Mucosa of descending colon (tissue), 3 donors: ENCODE measurements around the gene LRP5. TPM values are rescaled to one million over a fixed set of nuclear protein-coding genes. Genes with fewer than 3 reads are reported as not detected.

Source experiments
- ATAC-seq: fragments of 200-7000 bp; cut with Tn5 transposase; one replicate; pipeline ENCODE4 v1.9.1; 2020; ENCODE audit warnings: mild to moderate bottlenecking, moderate library complexity
- DNase-seq, 3 donors: peaks; one replicate each; pipeline ENCODE4 v3.0.0-alpha.2; 2020
- H3K36me3 ChIP-seq: fragments of 200-600 bp; one replicate; pipeline ENCODE4 v1.8.0; 2021; ENCODE audit warnings: low read depth, mild to moderate bottlenecking
- H3K4me1 ChIP-seq: fragments of 200-600 bp; one replicate; pipeline ENCODE4 v1.8.0; 2021; ENCODE audit warnings: low read depth, mild to moderate bottlenecking
- H3K4me3 ChIP-seq: fragments of 200-600 bp; one replicate; pipeline ENCODE4 v1.8.0; 2021; ENCODE audit warnings: mild to moderate bottlenecking
- H3K9me3 ChIP-seq: fragments of 200-600 bp; one replicate; pipeline ENCODE4 v1.8.0; 2021; ENCODE audit warnings: mild to moderate bottlenecking
- intact Hi-C, 2 donors: fragments of 100-400 bp; cut with DNase I in 1 of 2; cut with micrococcal nuclease in 1 of 2; formaldehyde crosslinking; loops; one replicate each; pipeline versions ENCODE4 v1.11.0 to v1.11.1; 2022; cut with DNase I, micrococcal nuclease
- total RNA-seq, 3 donors: library from RNA; stranded (reverse); fragmentation: NEBNext Ultra II Directional in 2 of 3; extraction: Animal tissue kit (Norgen Biotek cat#: 25700) in 2 of 3; gene quantifications; one replicate each; pipeline versions ENCODE4 v1.2.1 to v1.2.4, GENCODE V29; 2021 to 2023
- TF ChIP-seq, protein P1 (sequence below): fragments of 200-600 bp; IDR thresholded peaks from one replicate; pipeline ENCODE4 v1.8.0; 2022; ENCODE audit warnings: antibody characterized with exemption, mild to moderate bottlenecking
- donor health status: DM: no; HTN: no; CAD: no; lungs with moderate emphysema.
- donor health status: DM: no; HTN: no; CAD: no.
- donor health status: DM: no; HTN: yes; CAD: no.

Gene LRP5
- total RNA-seq, 3 donors from 2014 or later = 83.7 to 113 (median 103) TPM

DNA sequence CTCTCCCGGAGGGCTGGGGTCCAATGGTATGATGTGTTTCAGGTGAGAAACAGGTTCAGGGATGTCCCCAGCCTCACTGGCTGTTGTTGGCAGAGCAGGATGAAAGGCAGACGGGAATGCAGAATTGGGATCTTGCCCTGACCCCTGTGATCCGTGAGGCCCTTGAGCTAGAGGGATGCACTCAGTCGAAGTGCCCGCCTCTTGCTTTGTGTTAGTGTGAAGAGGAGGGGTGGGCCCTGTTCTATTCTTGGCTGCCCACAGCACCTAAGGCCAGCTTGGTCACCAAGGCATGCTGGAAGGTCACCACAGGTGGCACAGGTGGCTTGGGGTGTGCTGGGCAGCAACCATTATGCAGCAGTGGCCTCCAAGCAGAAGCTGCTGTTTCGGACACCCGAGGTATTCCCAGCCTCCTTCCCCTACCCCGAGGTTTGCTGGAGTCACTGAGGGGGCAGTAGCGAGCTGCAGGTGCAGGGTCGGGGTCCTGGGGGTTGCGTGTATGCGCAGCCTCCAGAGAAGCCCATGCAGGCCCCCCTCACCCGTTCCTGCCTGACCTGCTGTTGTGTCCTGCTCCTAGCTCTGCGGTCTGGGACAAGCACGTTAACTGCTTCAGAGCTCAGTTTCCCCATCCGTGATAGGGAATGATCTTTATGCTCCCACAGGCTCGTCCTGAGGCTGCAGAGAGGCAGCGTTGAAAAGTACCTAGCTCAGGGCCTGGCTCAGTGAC is 13.0 kb downstream of the LRP5 start:
- DNase-seq = no peak
- H3K4me1 ChIP-seq = peaks cover 28% of the 10 kb centered on the region
- ATAC-seq = no peak
- TF ChIP-seq, protein P1, sequence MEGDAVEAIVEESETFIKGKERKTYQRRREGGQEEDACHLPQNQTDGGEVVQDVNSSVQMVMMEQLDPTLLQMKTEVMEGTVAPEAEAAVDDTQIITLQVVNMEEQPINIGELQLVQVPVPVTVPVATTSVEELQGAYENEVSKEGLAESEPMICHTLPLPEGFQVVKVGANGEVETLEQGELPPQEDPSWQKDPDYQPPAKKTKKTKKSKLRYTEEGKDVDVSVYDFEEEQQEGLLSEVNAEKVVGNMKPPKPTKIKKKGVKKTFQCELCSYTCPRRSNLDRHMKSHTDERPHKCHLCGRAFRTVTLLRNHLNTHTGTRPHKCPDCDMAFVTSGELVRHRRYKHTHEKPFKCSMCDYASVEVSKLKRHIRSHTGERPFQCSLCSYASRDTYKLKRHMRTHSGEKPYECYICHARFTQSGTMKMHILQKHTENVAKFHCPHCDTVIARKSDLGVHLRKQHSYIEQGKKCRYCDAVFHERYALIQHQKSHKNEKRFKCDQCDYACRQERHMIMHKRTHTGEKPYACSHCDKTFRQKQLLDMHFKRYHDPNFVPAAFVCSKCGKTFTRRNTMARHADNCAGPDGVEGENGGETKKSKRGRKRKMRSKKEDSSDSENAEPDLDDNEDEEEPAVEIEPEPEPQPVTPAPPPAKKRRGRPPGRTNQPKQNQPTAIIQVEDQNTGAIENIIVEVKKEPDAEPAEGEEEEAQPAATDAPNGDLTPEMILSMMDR = no peak
- intact Hi-C loops = no loop called here
- H3K4me3 ChIP-seq = no peak overlapping the region
- no peaks in the 10 kb centered on the region for H3K36me3 ChIP-seq
- no peaks in the 10 kb centered on the region for H3K9me3 ChIP-seq

DNA sequence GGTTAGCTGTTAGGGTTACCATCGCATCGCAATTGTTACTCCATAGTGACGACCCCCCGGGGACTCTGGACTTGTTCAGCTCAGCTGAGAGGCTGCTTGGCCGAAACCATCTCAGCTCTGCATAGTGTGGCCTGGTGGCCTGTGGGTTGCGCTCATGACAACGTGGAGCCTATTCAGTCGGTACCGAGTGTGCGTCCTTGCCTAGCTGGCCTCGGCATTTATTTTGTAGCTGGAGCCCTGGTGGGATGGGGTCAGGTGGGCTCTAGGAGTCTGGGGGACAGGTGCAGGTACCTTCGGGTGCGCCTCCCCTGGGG is 13.5 kb downstream of the LRP5 start:
- H3K36me3 ChIP-seq = no peaks in the 10 kb centered on the region

DNA sequence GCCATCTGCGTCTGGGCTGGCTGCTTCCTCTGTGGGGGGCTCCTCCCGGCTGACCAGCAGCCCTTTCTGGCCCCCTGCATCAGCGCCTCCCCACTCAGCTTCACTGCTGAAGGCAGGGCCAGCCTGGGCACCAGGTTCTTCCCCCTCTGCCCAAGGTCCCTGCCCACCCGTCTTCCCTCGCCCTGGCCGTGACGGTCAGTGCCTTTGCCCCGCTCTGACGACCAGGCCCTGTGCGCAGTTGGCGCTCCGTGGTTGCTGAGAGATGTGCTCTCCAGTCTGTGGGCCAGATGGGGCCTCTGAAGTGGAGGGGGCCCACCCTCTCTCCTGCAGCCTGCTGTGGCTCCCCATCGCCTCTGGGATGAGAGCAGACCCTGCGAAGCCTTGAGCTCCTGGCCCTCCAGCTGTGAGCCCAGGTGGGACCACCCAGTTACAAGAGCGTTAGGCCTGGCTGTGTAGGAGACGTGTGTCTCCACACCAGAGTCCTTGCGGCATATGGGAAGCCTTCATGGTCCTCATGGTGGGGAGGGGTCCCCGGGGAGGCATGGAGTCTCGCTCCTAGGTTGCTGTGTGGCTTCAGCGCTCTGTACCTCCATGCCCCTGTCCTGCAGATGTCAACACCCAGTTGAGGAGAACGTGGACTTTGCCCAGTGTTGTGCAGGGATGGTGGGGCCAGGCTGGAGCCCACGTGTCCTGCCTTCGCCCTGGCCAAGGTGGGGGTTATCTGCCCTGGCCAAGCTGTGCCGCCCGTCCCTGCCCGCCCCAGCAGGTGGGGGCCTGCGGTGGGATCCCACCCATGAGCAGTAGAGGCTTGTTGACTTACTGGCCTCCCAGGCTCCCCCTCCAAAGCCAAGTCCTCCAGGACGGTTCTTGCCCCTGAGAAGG is 14.2 kb downstream of the LRP5 start:
- Histone ChIP-seq H3K9me3 (no peaks in the 10 kb centered on the region), H3K4me3 (no peak overlapping the region), H3K4me1 (peaks cover 36% of the 10 kb centered on the region), H3K36me3 (no peaks in the 10 kb centered on the region)
- intact Hi-C loops = no loop called here
- TF ChIP-seq, protein P1 = no peak
- ATAC-seq = no peak
- DNase-seq = no peak

More for the DNA sequence above, 13.5 kb downstream of the LRP5 start:
- H3K9me3 ChIP-seq = no peaks in the 10 kb centered on the region
- H3K4me1 ChIP-seq = peaks cover 30% of the 10 kb centered on the region
- intact Hi-C loops = no loop called here
- H3K4me3 ChIP-seq = no peak overlapping the region
- TF ChIP-seq, protein P1 = no peak
- no peak for ATAC-seq
- no peak for DNase-seq

DNA sequence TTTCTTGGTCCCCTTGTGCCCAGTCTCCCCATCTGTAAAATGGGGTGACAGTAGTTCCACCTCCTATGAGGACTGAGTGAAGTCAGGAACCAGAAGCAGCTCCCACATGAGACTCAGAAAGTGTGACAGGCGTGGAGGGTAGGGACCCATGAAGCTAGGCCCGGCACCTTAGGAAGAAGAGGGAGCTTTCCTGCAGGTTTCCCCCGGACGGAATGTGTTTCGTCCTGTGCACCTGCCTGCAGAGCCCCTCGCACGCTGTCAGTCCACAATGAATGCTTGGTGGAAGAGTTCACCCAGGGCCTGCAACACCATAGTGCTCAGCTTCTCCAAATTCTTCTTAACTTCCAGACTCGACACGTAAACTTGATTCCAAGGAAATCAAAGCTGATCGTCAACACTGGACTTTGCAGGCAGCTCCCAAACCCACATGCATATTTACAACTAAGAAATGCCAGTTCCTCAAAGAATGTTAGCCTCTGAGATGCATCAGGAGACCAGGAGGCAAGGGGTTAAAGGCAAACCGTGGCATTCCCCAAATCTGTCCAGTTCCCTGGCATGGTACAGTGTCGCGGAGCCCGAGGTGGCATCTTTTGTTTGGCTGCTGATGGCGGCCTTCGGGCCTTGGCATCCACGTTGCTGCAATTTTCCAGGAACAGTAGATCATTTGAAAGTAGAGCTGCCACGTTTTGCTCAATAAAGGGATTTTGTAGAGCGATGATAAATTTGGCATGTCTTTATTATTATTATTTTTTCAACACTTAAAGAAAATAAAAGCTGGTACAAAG is 15.4 kb downstream of the LRP5 start:
- intact Hi-C loops = no loop called here
- TF ChIP-seq, protein P1 = no peak
- Histone ChIP-seq H3K4me1 (peaks cover 36% of the 10 kb centered on the region), H3K9me3 (no peaks in the 10 kb centered on the region), H3K4me3 (no peak overlapping the region), H3K36me3 (no peaks in the 10 kb centered on the region)
- ATAC-seq (no peak), DNase-seq (no peak)

DNA sequence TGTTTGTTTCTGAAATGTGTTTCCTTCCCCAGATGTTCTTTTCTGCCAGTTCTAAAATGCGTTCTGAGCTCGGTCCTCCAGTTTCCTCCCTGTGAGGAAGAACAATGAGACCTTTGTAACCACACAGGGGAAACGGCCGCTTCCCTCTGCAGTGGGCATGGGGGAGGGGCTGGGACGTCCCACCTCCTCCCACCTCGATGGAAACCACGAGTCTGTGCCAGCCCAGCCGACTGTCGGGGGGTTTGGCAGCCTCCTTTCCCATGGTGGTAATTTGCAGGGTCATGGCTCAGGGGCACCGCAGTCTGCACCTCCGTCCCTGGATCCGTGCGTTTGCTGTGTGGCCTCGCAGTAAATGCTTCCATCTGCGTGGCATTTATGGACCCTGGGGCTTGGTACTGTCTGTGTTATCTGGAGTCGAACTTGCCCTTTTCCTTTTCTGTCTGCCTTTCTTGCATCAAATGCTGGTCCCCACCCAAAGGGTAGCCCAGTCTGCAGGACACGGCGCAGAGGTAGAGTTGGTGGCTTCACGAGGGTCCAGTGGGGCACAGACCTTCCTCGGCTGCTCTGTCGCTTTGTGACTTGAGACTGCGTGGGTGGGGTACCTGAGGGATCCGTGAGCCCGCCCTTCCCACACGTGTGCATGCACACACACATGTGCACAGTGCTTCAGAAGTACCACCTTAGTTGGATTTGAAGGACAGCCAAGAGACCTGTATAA is 16.1 kb downstream of the LRP5 start:
- intact Hi-C loops = no loop called here
- no peak overlapping the region for H3K4me3 ChIP-seq
- no peaks in the 10 kb centered on the region for H3K36me3 ChIP-seq
- DNase-seq (peak; percentile 60 to 76 (median 73)), ATAC-seq (peak; percentile 77)
- no peaks in the 10 kb centered on the region for H3K9me3 ChIP-seq
- TF ChIP-seq, protein P1 = no peak
- peaks cover 36% of the 10 kb centered on the region for H3K4me1 ChIP-seq
